NCI-H1105 treated with DMSO at 0.1 percent for 48 hours (cell line): Measurements from ENCODE around the gene LRRC8D.
A peak's percentile ranks its signal among the peaks of the same experiment; 100 is the strongest.

Experiments
- DNase-seq: peaks from one replicate; lab custom pipeline; 2025; lab: John Stamatoyannopoulos, UW

The LRRC8D gene

GRCh38 chr1:89833183-89834082 is 12.6 kb downstream of the LRRC8D start:
- no peak for DNase-seq

GRCh38 chr1:89834083-89834704 is 13.4 kb downstream of the LRRC8D start:
- DNase-seq = no peak

- DNase-seq = no peak
These were observed 15.6 kb downstream of the LRRC8D start for GRCh38 chr1:89836252-89837035.

- DNase-seq = no peak
These were observed 16.2 kb downstream of the LRRC8D start for GRCh38 chr1:89837036-89837481.

GRCh38 chr1:89837510-89837909 is 16.7 kb downstream of the LRRC8D start:
- no peak for DNase-seq

GRCh38 chr1:89839516-89839915 is 18.7 kb downstream of the LRRC8D start:
- no peak for DNase-seq

- DNase-seq = no peak
These were observed 20.7 kb downstream of the LRRC8D start for GRCh38 chr1:89841507-89841906.

- DNase-seq = peak; percentile 77
These were observed 21.9 kb downstream of the LRRC8D start for GRCh38 chr1:89842567-89843272.

GRCh38 chr1:89843273-89844130 is 22.7 kb downstream of the LRRC8D start:
- DNase-seq = peak; percentile 77

GRCh38 chr1:89844241-89844807 is 23.5 kb downstream of the LRRC8D start:
- DNase-seq = no peak

- no peak for DNase-seq
These were observed 24.0 kb downstream of the LRRC8D start for GRCh38 chr1:89844860-89845259.

- DNase-seq = no peak
These were observed 26.4 kb downstream of the LRRC8D start for GRCh38 chr1:89847191-89847729.

- DNase-seq = no peak
These were observed 30.1 kb downstream of the LRRC8D start for GRCh38 chr1:89850844-89851415.

- no peak for DNase-seq
These were observed 33.3 kb downstream of the LRRC8D start for GRCh38 chr1:89854140-89854539.

- no peak for DNase-seq
These were observed 34.7 kb downstream of the LRRC8D start for GRCh38 chr1:89855413-89856123.

- DNase-seq = no peak
These were observed 42.5 kb downstream of the LRRC8D start for GRCh38 chr1:89863165-89863830.

GRCh38 chr1:89865498-89866382 is 44.9 kb downstream of the LRRC8D start:
- DNase-seq = no peak

GRCh38 chr1:89866568-89866967 is 45.7 kb downstream of the LRRC8D start:
- no peak for DNase-seq
